HL-60 (cell line): ENCODE data around the gene OR52E2.

Experiments used
- DNase-seq, 2 experiments: peaks; one replicate each; pipeline ENCODE4 v3.0.0-alpha.2; 2010 to 2020; ENCODE audit warnings: low read depth in 1 of 2, low spot score in 1 of 2
- H3K27ac ChIP-seq: fragments of 250-450 bp; sonication (Bioruptor Pico); replicated peaks from 2 replicates; pipeline ENCODE4 v1.5.1; 2020; ENCODE audit warnings: mild to moderate bottlenecking, moderate library complexity
- H3K27me3 ChIP-seq: fragments of 250-450 bp; sonication (Bioruptor Pico); 2 replicates; pipeline ENCODE4 v1.5.1; 2021; ENCODE audit warnings: mild to moderate bottlenecking, moderate library complexity; ENCODE audit not compliant: insufficient read depth, poor library complexity, severe bottlenecking
- H3K4me3 ChIP-seq: replicated peaks from 2 replicates; pipeline ENCODE4 v1.5.1; 2011; ENCODE audit warnings: mild to moderate bottlenecking, control low read depth, low read length; ENCODE audit not compliant: insufficient read depth
- CTCF ChIP-seq: IDR thresholded peaks from one replicate; pipeline ENCODE4 v1.5.1; 2011; ENCODE audit warnings: low read length, control low read depth, inconsistent platforms; ENCODE audit not compliant: insufficient read depth
- GABPA ChIP-seq: IDR thresholded peaks from 2 replicates; pipeline ENCODE4 v1.6.1; 2012; ENCODE audit warnings: low read depth
- POLR2AphosphoS5 ChIP-seq: IDR thresholded peaks from 2 replicates; pipeline ENCODE4 v1.6.1; 2012; ENCODE audit warnings: low read depth
- REST ChIP-seq: IDR thresholded peaks from 2 replicates; pipeline ENCODE4 v1.6.1; 2012; ENCODE audit warnings: low read depth; ENCODE audit not compliant: insufficient replicate concordance
- SPI1 ChIP-seq: IDR thresholded peaks from 2 replicates; pipeline ENCODE4 v1.6.1; 2012; ENCODE audit warnings: low read depth, mild to moderate bottlenecking, borderline replicate concordance

The OR52E2 gene

GRCh38 chr11:5021996-5022395, 37.4 kb downstream of the OR52E2 start:
- Histone ChIP-seq H3K4me3 (no peak overlapping the region), H3K27me3 (no peaks in the 10 kb centered on the region), H3K27ac (no peak overlapping the region)
- no peak for DNase-seq
- TF ChIP-seq SPI1 (no peak), POLR2AphosphoS5 (no peak), REST (no peak), CTCF (no peak), GABPA (no peak)

- H3K27ac ChIP-seq = no peak overlapping the region
- no peak for DNase-seq
- no peak overlapping the region for H3K4me3 ChIP-seq
- H3K27me3 ChIP-seq = no peaks in the 10 kb centered on the region
- TF ChIP-seq SPI1 (no peak), CTCF (no peak), REST (no peak), GABPA (no peak), POLR2AphosphoS5 (no peak)
These were observed 46.4 kb downstream of the OR52E2 start for GRCh38 chr11:5013012-5013411.

GRCh38 chr11:5011254-5011653, 48.2 kb downstream of the OR52E2 start:
- no peak overlapping the region for H3K4me3 ChIP-seq
- H3K27me3 ChIP-seq = no peaks in the 10 kb centered on the region
- no peak for TF ChIP-seq CTCF
- TF ChIP-seq GABPA = no peak
- TF ChIP-seq SPI1 = no peak
- TF ChIP-seq POLR2AphosphoS5 = no peak
- TF ChIP-seq REST = no peak
- H3K27ac ChIP-seq = no peak overlapping the region
- no peak for DNase-seq
